GM04504 (cell line): ENCODE results near the gene CAMK1D.
"Not testable (repeated sequence)": the region's sequence is repeated elsewhere in the genome, so short reads cannot be mapped to it uniquely, and the experiment has no call there.

Source experiments
- DNase-seq: peaks from one replicate; pipeline ENCODE4 v3.0.0-alpha.2; 2012; ENCODE audit warnings: low read depth

Gene CAMK1D

GRCh38 chr10:12797471-12798262 is 448.3 kb downstream of the CAMK1D start:
- DNase-seq = no peak

- no peak for DNase-seq
Observed at GRCh38 chr10:12799144-12799543, 449.8 kb downstream of the CAMK1D start.

- DNase-seq = no peak
Observed at GRCh38 chr10:12799714-12800113, 450.4 kb downstream of the CAMK1D start.

- DNase-seq = no peak
Observed at GRCh38 chr10:12800302-12800701, 451.0 kb downstream of the CAMK1D start.

- DNase-seq = no peak
Observed at GRCh38 chr10:12801214-12802087, 452.1 kb downstream of the CAMK1D start.

GRCh38 chr10:12803776-12804175 is 454.4 kb downstream of the CAMK1D start:
- DNase-seq = no peak

GRCh38 chr10:12806228-12807095 is 457.1 kb downstream of the CAMK1D start:
- no peak for DNase-seq

GRCh38 chr10:12807096-12807755 is 457.9 kb downstream of the CAMK1D start:
- DNase-seq = no peak

- no peak for DNase-seq
Observed at GRCh38 chr10:12808014-12808613, 458.8 kb downstream of the CAMK1D start.

GRCh38 chr10:12810046-12810445 is 460.7 kb downstream of the CAMK1D start:
- DNase-seq = not testable (repeated sequence)

- DNase-seq = no peak
Observed at GRCh38 chr10:12811826-12812225, 462.5 kb downstream of the CAMK1D start.

- DNase-seq = no peak
Observed at GRCh38 chr10:12812571-12812970, 463.2 kb downstream of the CAMK1D start.

GRCh38 chr10:12814166-12814565 is 464.8 kb downstream of the CAMK1D start:
- no peak for DNase-seq

- no peak for DNase-seq
Observed at GRCh38 chr10:12819071-12819470, 469.7 kb downstream of the CAMK1D start.

GRCh38 chr10:12819656-12820055 is 470.3 kb downstream of the CAMK1D start:
- no peak for DNase-seq

- no peak for DNase-seq
Observed at GRCh38 chr10:12822126-12822892, 473.0 kb downstream of the CAMK1D start.

GRCh38 chr10:12822893-12823170 is 473.5 kb downstream of the CAMK1D start:
- DNase-seq = no peak

GRCh38 chr10:12823328-12823727 is 474.0 kb downstream of the CAMK1D start:
- no peak for DNase-seq

GRCh38 chr10:12825260-12825849 is 476.0 kb downstream of the CAMK1D start:
- DNase-seq = no peak

GRCh38 chr10:12826800-12827372 is 477.5 kb downstream of the CAMK1D start:
- DNase-seq = no peak
